Astrocyte of the spinal cord (primary cell): ENCODE results near the gene SART3.

Source experiments
- DNase-seq: peaks from one replicate; pipeline ENCODE4 v3.0.0; 2011; ENCODE audit warnings: low read depth, low spot score
- H3K4me3 ChIP-seq: 2 replicates; pipeline ENCODE4 v1.5.1; 2011; ENCODE audit warnings: low read depth, mild to moderate bottlenecking, low read length, moderate library complexity
- in situ Hi-C: cut with HindIII; loops from 2 replicates; pipeline ENCODE4 v1.10.0; 2017; ENCODE audit warnings: low sequenced_read_pairs
- TF ChIP-seq, protein P1 (sequence below): IDR thresholded peaks from 2 replicates; pipeline ENCODE4 v1.5.1; 2012; ENCODE audit warnings: low read depth, mild to moderate bottlenecking, low read length, inconsistent platforms

The SART3 gene

DNA sequence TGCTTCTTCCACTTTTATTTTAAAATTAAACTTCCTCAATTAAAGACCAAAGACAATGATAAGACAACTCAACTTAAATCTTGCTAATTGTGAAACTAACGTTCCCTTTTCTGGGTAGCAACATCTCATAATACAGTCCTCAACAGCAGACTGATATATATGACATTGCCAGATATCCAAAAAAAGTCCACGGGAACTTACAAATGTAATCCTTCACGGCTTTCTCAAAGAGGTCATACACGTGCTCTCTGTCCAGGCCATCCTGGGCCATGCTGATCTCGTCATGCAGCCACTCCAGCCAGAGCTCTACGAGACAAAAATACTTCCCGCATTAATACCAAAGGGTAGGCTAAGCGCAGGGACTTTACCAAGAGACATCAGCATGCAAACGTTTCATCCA, 13.3 kb downstream of the SART3 start:
- TF ChIP-seq, protein P1, sequence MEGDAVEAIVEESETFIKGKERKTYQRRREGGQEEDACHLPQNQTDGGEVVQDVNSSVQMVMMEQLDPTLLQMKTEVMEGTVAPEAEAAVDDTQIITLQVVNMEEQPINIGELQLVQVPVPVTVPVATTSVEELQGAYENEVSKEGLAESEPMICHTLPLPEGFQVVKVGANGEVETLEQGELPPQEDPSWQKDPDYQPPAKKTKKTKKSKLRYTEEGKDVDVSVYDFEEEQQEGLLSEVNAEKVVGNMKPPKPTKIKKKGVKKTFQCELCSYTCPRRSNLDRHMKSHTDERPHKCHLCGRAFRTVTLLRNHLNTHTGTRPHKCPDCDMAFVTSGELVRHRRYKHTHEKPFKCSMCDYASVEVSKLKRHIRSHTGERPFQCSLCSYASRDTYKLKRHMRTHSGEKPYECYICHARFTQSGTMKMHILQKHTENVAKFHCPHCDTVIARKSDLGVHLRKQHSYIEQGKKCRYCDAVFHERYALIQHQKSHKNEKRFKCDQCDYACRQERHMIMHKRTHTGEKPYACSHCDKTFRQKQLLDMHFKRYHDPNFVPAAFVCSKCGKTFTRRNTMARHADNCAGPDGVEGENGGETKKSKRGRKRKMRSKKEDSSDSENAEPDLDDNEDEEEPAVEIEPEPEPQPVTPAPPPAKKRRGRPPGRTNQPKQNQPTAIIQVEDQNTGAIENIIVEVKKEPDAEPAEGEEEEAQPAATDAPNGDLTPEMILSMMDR: no peak
- in situ Hi-C loops: no loop called here
- no peak overlapping the region for H3K4me3 ChIP-seq

DNA sequence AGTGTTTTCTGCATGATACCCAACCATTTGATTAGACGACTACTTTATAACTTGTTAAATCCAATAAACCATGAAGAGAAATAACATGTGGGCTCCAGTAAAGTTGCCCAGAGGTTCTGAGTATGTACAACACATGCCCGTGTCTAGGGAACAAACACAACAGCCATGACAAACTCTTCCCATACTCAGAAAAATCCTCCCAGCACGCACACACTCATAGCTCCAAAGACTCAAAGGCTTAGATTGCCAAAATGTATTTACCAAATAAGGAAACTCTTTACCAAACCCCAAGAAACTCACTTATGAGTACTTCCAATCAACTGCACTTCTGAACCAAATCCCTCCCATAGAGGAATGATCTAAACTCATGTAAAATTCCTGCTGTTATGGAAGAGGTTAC, 17.3 kb downstream of the SART3 start:
- DNase-seq: no peak
- in situ Hi-C loops: no loop called here
- H3K4me3 ChIP-seq: no peak overlapping the region
- TF ChIP-seq, protein P1: no peak

More for the DNA sequence above, 13.3 kb downstream of the SART3 start:
- DNase-seq: no peak

DNA sequence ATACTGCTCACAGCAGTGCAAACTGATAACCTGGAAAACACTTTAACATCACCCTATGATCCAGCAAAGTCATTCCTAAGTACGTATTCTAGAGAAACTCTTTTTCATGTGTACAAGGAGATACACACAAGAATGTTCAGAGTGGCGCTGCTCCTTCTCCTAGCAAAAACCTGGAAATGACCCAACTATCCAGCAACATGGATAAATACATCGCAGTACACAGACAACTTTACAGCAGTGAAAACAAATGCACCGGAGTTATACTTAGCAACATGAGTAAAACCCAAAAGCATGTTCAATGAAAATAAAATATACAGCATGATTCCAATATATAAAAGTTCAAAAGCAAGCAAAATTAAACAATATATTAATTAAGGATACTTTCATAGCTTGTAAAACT, 18.7 kb downstream of the SART3 start:
- no peak overlapping the region for H3K4me3 ChIP-seq
- no peak for DNase-seq
- in situ Hi-C loops: no loop called here
- TF ChIP-seq, protein P1: no peak

DNA sequence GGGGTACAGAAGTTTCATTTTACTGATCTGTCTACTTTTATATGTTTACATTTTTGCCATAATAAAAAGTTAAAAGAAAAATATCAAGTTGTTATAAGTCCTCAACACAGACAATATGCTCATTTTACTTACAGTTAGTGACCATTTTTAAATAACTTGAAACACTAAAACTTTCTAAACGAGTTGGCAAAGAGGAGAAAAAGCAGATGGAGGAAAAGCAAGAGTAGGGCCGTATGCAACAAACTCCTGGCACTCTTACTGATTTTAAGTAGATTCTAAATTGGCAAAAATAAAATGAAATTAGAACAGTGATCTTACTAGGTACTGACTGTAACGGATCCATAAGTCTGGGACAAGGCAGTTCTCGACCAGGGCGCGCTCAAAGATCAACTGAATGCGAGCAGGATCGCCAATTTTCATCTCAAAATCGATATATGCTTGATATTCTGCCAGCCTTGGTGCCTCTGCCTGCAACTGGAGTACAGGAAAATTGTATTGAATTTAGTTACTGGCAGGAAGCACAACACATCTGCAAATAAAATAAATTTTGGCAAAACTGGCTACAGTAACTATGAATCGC, 22.3 kb downstream of the SART3 start:
- DNase-seq: no peak
- H3K4me3 ChIP-seq: no peak overlapping the region
- TF ChIP-seq, protein P1: no peak
- in situ Hi-C loops: no loop called here

DNA sequence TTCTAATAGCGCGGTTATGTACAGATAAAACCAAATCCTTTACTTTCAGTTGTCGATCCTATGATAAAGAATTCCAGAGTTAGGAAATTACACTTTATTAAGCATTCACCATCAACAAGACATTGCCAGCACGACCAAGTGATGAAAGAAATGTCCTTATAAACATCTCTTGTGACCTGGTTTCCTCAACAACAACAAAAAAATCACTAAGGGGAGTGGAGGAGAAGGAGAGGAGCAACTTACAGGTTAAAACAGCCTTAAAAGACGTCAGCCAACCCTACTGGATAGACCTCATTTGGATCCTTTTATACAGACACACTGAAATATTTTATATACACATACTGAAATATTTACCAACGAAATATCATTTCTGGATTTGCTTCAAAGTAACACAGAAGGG, 22.8 kb downstream of the SART3 start:
- no peak for DNase-seq
- H3K4me3 ChIP-seq: no peak overlapping the region
- TF ChIP-seq, protein P1: no peak
- in situ Hi-C loops: no loop called here

DNA sequence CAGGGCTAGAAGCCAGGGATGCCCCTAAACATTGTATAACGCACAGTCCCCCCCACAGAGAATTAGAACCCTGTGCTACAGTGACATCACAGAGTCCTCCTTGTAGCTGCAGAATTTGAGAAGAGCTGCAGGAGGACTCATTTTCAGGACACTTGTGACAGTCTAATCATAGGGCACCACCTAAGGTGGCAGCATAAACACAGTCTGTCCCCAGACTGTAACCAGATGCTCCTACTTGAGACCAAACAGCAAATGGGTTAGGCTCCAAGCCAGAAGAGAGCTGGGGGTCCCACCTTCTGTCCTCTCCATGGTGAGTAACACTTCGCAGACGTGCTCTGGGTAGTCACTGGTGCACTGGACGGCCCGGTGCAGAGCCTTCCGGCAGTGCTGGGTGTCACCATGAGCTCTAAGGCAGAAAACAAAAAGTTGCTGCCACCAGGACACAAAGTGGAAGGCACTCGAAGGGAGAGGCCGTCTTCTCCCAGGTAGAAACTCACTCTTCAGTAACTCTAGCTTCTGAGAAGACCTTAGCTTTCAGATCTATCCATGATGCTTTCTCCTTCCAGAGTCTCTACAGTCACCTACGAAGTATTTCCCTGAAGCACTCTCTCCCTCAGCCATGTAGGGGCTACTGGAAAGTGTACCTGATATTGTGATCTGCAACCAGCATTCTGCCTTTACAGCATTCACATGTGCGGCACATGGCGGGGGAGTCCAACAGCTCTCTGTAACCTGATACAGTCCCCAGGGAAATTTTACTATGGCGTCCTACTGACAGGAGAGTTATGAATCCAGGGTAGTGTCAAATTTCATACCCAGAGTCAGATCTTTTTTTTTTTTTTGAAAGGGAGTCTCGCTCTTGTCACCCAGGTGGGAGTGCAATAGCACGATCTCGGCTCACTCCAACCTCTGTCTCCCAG, 28.8 kb downstream of the SART3 start:
- H3K4me3 ChIP-seq: no peak overlapping the region
- in situ Hi-C loops: no loop called here
- DNase-seq: no peak
- TF ChIP-seq, protein P1: no peak
